Measurements from ENCODE around the gene USP9X. TPM values are rescaled to one million over a fixed set of nuclear protein-coding genes. Genes with fewer than 3 reads are reported as not detected.

The USP9X gene
- total RNA-seq, 4 donors from 2014 or later = 90.3 to 120 (median 110) TPM

DNA sequence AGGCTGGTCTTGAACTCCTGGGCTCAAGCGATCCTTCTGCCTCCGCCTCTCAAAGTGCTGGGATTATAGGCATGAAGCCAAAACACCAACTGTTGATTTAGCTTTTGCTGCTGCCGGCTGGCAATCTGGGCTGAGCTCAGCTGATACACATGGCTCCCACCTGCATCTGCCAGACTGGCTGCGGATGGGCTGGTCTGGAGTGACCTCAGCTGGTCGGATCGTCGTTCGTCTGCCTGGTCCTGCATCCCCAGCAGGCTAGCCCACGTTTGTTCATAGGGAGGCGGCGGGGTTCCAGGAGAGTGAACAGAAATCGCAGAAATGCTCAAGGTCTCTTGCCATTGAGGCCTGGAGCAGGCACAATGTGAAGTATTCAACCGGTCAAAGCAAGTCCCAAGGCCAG is 174.3 kb downstream of the USP9X start:
- no peaks in the 10 kb centered on the region for H3K36me3 ChIP-seq
- ATAC-seq = no peak
- H3K4me1 ChIP-seq = no peaks in the 10 kb centered on the region
- intact Hi-C loops (cut with DNase I; ENCODE audit: low total_unique reads) = no loop called here
- H3K9me3 ChIP-seq = no peaks in the 10 kb centered on the region
- TF ChIP-seq, protein P1, sequence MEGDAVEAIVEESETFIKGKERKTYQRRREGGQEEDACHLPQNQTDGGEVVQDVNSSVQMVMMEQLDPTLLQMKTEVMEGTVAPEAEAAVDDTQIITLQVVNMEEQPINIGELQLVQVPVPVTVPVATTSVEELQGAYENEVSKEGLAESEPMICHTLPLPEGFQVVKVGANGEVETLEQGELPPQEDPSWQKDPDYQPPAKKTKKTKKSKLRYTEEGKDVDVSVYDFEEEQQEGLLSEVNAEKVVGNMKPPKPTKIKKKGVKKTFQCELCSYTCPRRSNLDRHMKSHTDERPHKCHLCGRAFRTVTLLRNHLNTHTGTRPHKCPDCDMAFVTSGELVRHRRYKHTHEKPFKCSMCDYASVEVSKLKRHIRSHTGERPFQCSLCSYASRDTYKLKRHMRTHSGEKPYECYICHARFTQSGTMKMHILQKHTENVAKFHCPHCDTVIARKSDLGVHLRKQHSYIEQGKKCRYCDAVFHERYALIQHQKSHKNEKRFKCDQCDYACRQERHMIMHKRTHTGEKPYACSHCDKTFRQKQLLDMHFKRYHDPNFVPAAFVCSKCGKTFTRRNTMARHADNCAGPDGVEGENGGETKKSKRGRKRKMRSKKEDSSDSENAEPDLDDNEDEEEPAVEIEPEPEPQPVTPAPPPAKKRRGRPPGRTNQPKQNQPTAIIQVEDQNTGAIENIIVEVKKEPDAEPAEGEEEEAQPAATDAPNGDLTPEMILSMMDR (IDR thresholded peaks at IDR 0.05 in 4 of 5, conservative IDR thresholded peaks at IDR 0.05 in 1 of 5) = no peak
- H3K27me3 ChIP-seq = no peaks in the 10 kb centered on the region
- no peak overlapping the region for H3K27ac ChIP-seq
- in situ Hi-C loops (cut with MboI; ENCODE audit: low sequenced_read_pairs in 4 of 4) = loop anchor here in 1 of 4 donors (10.0 kb wide), 1 partner anchor 605 kb away; no protein-coding TSS in a partner anchor
- DNase-seq = no peak
- no peak overlapping the region for H3K4me3 ChIP-seq

DNA sequence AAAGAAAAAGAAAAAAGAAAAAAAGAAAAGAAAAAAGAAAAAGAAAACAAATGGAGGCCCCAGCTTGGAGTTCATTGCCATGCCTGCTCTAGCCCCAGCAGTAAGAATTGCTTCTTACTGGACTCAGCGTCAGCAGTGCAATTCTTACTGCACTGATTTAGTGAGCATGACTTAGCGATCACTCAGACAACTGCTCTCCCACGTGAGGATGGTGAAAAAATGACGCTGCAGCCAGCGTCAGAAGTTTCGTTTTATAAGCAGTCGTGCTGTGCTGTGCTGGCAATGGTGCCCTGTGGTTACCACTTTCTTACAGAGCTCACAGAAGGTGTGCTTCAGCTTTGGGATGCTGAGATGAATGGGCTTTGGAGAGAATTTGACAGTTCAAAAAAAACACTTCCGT is 180.4 kb downstream of the USP9X start:
- H3K4me3 ChIP-seq = peak overlapping the region in 3 of 4 donors; percentile 13 to 31 (median 17)
- H3K9me3 ChIP-seq = no peaks in the 10 kb centered on the region
- peak; percentile 4 to 53 for DNase-seq
- no peak overlapping the region for H3K27ac ChIP-seq
- H3K4me1 ChIP-seq = no peaks in the 10 kb centered on the region
- H3K36me3 ChIP-seq = no peaks in the 10 kb centered on the region
- in situ Hi-C loops (cut with MboI; ENCODE audit: low sequenced_read_pairs in 4 of 4) = no loop called here
- no peaks in the 10 kb centered on the region for H3K27me3 ChIP-seq
- ATAC-seq = peak; percentile 90 to 96
- TF ChIP-seq, protein P1 (IDR thresholded peaks at IDR 0.05 in 4 of 5, conservative IDR thresholded peaks at IDR 0.05 in 1 of 5) = no peak
- peak in 1 of 2 donors; percentile 30 for TF ChIP-seq POLR2A (IDR thresholded peaks at IDR 0.05)
- intact Hi-C loops (cut with DNase I; ENCODE audit: low total_unique reads) = no loop called here

DNA sequence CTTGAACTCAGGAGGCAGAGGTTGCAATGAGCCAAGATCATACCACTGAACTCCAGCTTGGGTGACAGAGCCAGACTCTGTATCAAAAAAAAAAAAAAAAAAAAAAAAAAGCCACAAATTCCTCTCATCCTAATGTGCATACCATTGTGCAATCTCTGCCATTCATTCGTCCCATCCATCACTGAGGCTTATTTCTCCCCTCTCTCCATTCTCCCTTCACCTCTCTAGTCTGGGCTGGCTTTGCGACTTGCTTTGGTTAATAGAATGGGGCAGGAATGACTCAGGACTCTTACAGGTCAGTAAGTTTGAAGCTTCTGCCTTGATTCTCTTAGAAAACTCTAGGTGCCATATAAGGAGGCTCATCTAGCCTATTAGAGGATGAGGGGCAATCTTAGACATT is 188.4 kb downstream of the USP9X start:
- peaks cover 0 to 8% of the 10 kb centered on the region in 2 donors for H3K4me1 ChIP-seq
- no peak overlapping the region for H3K4me3 ChIP-seq
- peaks cover 0 to 11% (median 9%) of the 10 kb centered on the region in 3 donors for H3K27me3 ChIP-seq
- intact Hi-C loops (cut with DNase I; ENCODE audit: low total_unique reads) = loop anchor here (10.0 kb wide), 1 partner anchor 481 kb away; no protein-coding TSS in a partner anchor
- no peak for ATAC-seq
- no peaks in the 10 kb centered on the region for H3K9me3 ChIP-seq
- DNase-seq = no peak
- in situ Hi-C loops (cut with MboI; ENCODE audit: low sequenced_read_pairs in 4 of 4) = no loop called here
- TF ChIP-seq POLR2A (IDR thresholded peaks at IDR 0.05) = no peak
- TF ChIP-seq, protein P1 (IDR thresholded peaks at IDR 0.05 in 4 of 5, conservative IDR thresholded peaks at IDR 0.05 in 1 of 5) = no peak
- H3K27ac ChIP-seq = no peak overlapping the region
- no peaks in the 10 kb centered on the region for H3K36me3 ChIP-seq

DNA sequence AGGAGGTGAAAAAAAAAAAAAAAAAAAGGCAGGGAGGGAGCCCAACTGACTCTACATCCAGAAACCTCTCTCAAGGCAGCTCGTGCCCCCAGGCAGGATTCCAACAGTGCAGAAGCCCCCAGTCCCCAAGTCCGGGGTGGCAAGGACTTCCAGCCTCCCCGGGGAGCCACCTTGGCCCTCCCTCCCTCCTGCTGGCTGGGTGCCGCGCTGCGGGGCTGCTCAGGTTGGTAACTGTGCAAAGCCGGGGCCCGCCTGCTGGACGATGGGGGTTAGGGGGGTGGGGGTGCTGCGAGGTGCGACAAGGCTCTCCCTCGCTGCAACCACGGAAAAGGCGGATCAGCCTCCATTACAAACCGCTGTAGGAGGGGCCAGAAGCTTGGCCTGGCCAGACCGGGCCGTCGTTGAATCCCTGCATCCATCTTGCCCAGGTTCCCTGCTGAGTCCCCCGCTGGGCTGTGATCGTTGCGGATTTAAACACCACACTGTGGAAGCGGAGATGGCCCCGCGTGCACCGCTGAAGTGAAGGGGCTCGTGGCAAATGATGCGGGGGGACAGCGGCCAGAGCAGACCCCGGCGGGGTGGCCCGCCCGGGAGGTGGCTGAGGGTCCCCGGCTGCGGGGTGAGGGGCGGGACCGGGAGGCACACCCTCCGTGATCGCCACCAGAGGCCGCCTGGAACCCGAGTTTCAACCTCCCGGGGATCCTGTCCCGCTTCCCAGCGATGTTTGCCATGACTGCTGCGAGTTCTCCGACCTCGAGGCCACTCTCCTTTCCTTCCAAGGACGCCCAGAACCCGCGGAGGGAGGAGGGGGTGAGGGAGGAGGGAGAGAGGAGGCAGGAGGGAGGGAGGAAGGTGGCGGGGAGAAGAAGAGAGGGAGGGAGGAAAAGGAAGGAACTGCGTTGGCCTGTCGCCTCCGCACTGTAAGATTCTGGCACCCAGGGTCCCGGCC is 190.7 kb downstream of the USP9X start:
- ATAC-seq = peak; percentile 78 to 89
- Histone ChIP-seq H3K27ac (peak overlapping the region in 1 of 4 donors; percentile 28), H3K4me1 (peaks cover 0 to 8% of the 10 kb centered on the region in 2 donors), H3K27me3 (peaks cover 0 to 16% (median 9%) of the 10 kb centered on the region in 3 donors), H3K9me3 (no peaks in the 10 kb centered on the region), H3K4me3 (peak overlapping the region; percentile 51 to 56 (median 53)), H3K36me3 (no peaks in the 10 kb centered on the region)
- peak; percentile 20 to 44 for DNase-seq
- in situ Hi-C loops (cut with MboI; ENCODE audit: low sequenced_read_pairs in 4 of 4) (loop anchor here in 2 of 4 donors (25.0 kb wide), 2 partner anchors 136 to 486 kb away; no protein-coding TSS in a partner anchor), intact Hi-C loops (cut with DNase I; ENCODE audit: low total_unique reads) (loop anchor here (2.0 to 10.0 kb wide), 2 partner anchors 163 to 479 kb away; no protein-coding TSS in a partner anchor)
- TF ChIP-seq, protein P1 (IDR thresholded peaks at IDR 0.05 in 4 of 5, conservative IDR thresholded peaks at IDR 0.05 in 1 of 5) = peak; percentile 24 to 67 (median 55)
- no peak for TF ChIP-seq POLR2A (IDR thresholded peaks at IDR 0.05)

Measured in gastrocnemius medialis (tissue), 4 donors.